Esophagus squamous epithelium (tissue), 5 donors: ENCODE data around the gene CNTNAP2. TPM values are rescaled to one million over a fixed set of nuclear protein-coding genes. Genes with fewer than 3 reads are reported as not detected.

ENCODE experiments used
- DNase-seq: peaks from one replicate; lab custom pipeline; 2025; lab: John Stamatoyannopoulos, UW
- H3K27ac ChIP-seq, 4 donors: fragments of 200-600 bp; sonication (generic); one replicate each; pipeline ENCODE4 v1.5.1; 2016 to 2019; ENCODE audit warnings: mild to moderate bottlenecking in 1 of 4
- H3K27me3 ChIP-seq, 4 donors: fragments of 200-600 bp; sonication (generic); 1 replicate in 3 of 4; 2 replicates in 1 of 4; pipeline versions ENCODE4 v1.5.1 to v1.6.0; 2017 to 2021; ENCODE audit warnings: antibody characterized with exemption in 1 of 4
- H3K36me3 ChIP-seq, 3 donors: fragments of 200-600 bp; sonication (generic); one replicate each; pipeline ENCODE4 v1.5.1; 2016 to 2019
- H3K4me1 ChIP-seq, 3 donors: fragments of 200-600 bp; sonication (generic); one replicate each; pipeline ENCODE4 v1.5.1; 2017 to 2019
- H3K4me3 ChIP-seq, 4 donors: fragments of 200-600 bp; sonication (generic); 1 replicate in 3 of 4; 2 replicates in 1 of 4; pipeline ENCODE4 v1.5.1; 2016 to 2019; ENCODE audit warnings: mild to moderate bottlenecking in 2 of 4, moderate library complexity in 1 of 4
- H3K9me3 ChIP-seq, 3 donors: fragments of 200-600 bp; sonication (generic); one replicate each; pipeline ENCODE4 v1.5.1; 2016 to 2019
- CTCF ChIP-seq, 6 experiments: fragments of 450-650 bp in 4 of 6; fragments of 200-600 bp in 2 of 6; sonication (generic) in 2 of 6; IDR thresholded peaks; one replicate each; pipeline ENCODE4 v1.5.1; 2016 to 2019; ENCODE audit warnings: antibody characterized with exemption in 6 of 6, mild to moderate bottlenecking in 4 of 6, moderate library complexity in 4 of 6
- POLR2A ChIP-seq, 4 donors: fragments of 450-650 bp; IDR thresholded peaks; one replicate each; pipeline ENCODE4 v1.6.1; 2017; ENCODE audit warnings: antibody characterized with exemption in 4 of 4, mild to moderate bottlenecking in 4 of 4, moderate library complexity in 3 of 4
- WGBS, 2 donors: methylation state at CpG; one replicate each; pipeline ENCODE4 v1.1.5; 2018; 5-methylcytosine and 5-hydroxymethylcytosine counted together
- intact Hi-C: fragments of 100-400 bp; cut with DNase I; formaldehyde crosslinking; loops from one replicate; pipeline ENCODE4 v1.15.0; 2022
- total RNA-seq, 4 donors: library from RNA; depleted of rRNA; stranded (reverse); fragments of >200 nt; gene quantifications; one replicate each; pipeline ENCODE4 v1.1.0, GENCODE V29; 2016
- donor health status: DM: yes; HTN: yes; CAD: no.

Gene CNTNAP2
- total RNA-seq, 4 donors from 2014 or later: 0.95 to 2.3 (median 1.2) TPM

GRCh38 chr7:147923841-147924240, 1807.2 kb downstream of the CNTNAP2 start:
- Histone ChIP-seq H3K4me1 (no peaks in the 10 kb centered on the region), H3K4me3 (no peak overlapping the region), H3K9me3 (peaks cover 0 to 4% (median 0%) of the 10 kb centered on the region in 3 donors), H3K27me3 (no peaks in the 10 kb centered on the region), H3K27ac (no peak overlapping the region), H3K36me3 (no peaks in the 10 kb centered on the region)
- no peak for TF ChIP-seq CTCF (IDR thresholded peaks at IDR 0.05)
- no peak for TF ChIP-seq POLR2A (IDR thresholded peaks at IDR 0.05)
- DNase-seq: no peak
- 81 to 88% methylated on average over 3 of the region's 3 CpGs for WGBS, 2 donors
- intact Hi-C loops: no loop called here

GRCh38 chr7:147937428-147937827, 1820.8 kb downstream of the CNTNAP2 start:
- intact Hi-C loops: no loop called here
- no peak overlapping the region for H3K4me3 ChIP-seq
- H3K36me3 ChIP-seq: no peaks in the 10 kb centered on the region
- H3K27me3 ChIP-seq: no peaks in the 10 kb centered on the region
- H3K4me1 ChIP-seq: no peaks in the 10 kb centered on the region
- no peak overlapping the region for H3K27ac ChIP-seq
- no peak for TF ChIP-seq CTCF (IDR thresholded peaks at IDR 0.05)
- TF ChIP-seq POLR2A (IDR thresholded peaks at IDR 0.05): no peak
- WGBS, 2 donors: 77 to 78% methylated on average over 4 of the region's 4 CpGs
- no peak for DNase-seq
- no peaks in the 10 kb centered on the region for H3K9me3 ChIP-seq

- no peaks in the 10 kb centered on the region for H3K27me3 ChIP-seq
- H3K9me3 ChIP-seq: no peaks in the 10 kb centered on the region
- WGBS, 2 donors: 22 to 34% methylated on average over 3 of the region's 3 CpGs
- TF ChIP-seq CTCF (IDR thresholded peaks at IDR 0.05) (no peak), POLR2A (IDR thresholded peaks at IDR 0.05) (no peak)
- no peak overlapping the region for H3K27ac ChIP-seq
- no peak for DNase-seq
- no peak overlapping the region for H3K4me3 ChIP-seq
- no peaks in the 10 kb centered on the region for H3K36me3 ChIP-seq
- intact Hi-C loops: no loop called here
- H3K4me1 ChIP-seq: no peaks in the 10 kb centered on the region
Measured at GRCh38 chr7:147941381-147941780, 1824.8 kb downstream of the CNTNAP2 start.

GRCh38 chr7:147944321-147944720, 1827.7 kb downstream of the CNTNAP2 start:
- no peaks in the 10 kb centered on the region for H3K27me3 ChIP-seq
- no peaks in the 10 kb centered on the region for H3K4me1 ChIP-seq
- WGBS, 2 donors: 64 to 81% methylated on average over 2 of the region's 2 CpGs
- H3K36me3 ChIP-seq: no peaks in the 10 kb centered on the region
- no peak overlapping the region for H3K27ac ChIP-seq
- no peak for TF ChIP-seq POLR2A (IDR thresholded peaks at IDR 0.05)
- TF ChIP-seq CTCF (IDR thresholded peaks at IDR 0.05): no peak
- no peaks in the 10 kb centered on the region for H3K9me3 ChIP-seq
- H3K4me3 ChIP-seq: no peak overlapping the region
- intact Hi-C loops: no loop called here
- no peak for DNase-seq

GRCh38 chr7:147952918-147953317, 1836.3 kb downstream of the CNTNAP2 start:
- 71 to 75% methylated on average over 6 of the region's 6 CpGs for WGBS, 2 donors
- no peaks in the 10 kb centered on the region for H3K36me3 ChIP-seq
- H3K27ac ChIP-seq: no peak overlapping the region
- intact Hi-C loops: no loop called here
- TF ChIP-seq CTCF (IDR thresholded peaks at IDR 0.05) (no peak), POLR2A (IDR thresholded peaks at IDR 0.05) (no peak)
- DNase-seq: no peak
- no peaks in the 10 kb centered on the region for H3K9me3 ChIP-seq
- H3K27me3 ChIP-seq: no peaks in the 10 kb centered on the region
- H3K4me3 ChIP-seq: no peak overlapping the region
- no peaks in the 10 kb centered on the region for H3K4me1 ChIP-seq
